GM19455 (cell line): ENCODE data around the gene SLC9A6.
"Not testable (repeated sequence)": the region's sequence is repeated elsewhere in the genome, so short reads cannot be mapped to it uniquely, and the experiment has no call there.

Experiments
- ATAC-seq: cut with Tn5 transposase; IDR thresholded peaks from one replicate; pipeline ENCODE4 v1.9.1; 2021; ENCODE audit not compliant: unreplicated experiment

SLC9A6 gene

GRCh38 chrX:136061696-136062095 lies 76.5 kb downstream of the SLC9A6 start:
- no peak for ATAC-seq

GRCh38 chrX:136063340-136064079 lies 78.3 kb downstream of the SLC9A6 start:
- no peak for ATAC-seq

- ATAC-seq, result no peak
Observed at GRCh38 chrX:136064661-136065043, 79.4 kb downstream of the SLC9A6 start.

GRCh38 chrX:136065044-136065671 lies 79.9 kb downstream of the SLC9A6 start:
- no peak for ATAC-seq

- ATAC-seq, result no peak
Observed at GRCh38 chrX:136067097-136067496, 81.9 kb downstream of the SLC9A6 start.

- no peak for ATAC-seq
Observed at GRCh38 chrX:136067966-136068365, 82.7 kb downstream of the SLC9A6 start.

GRCh38 chrX:136076942-136077341 lies 91.7 kb downstream of the SLC9A6 start:
- ATAC-seq, result no peak

- ATAC-seq, result no peak
Observed at GRCh38 chrX:136080766-136081165, 95.5 kb downstream of the SLC9A6 start.

- no peak for ATAC-seq
Observed at GRCh38 chrX:136086521-136086920, 101.3 kb downstream of the SLC9A6 start.

GRCh38 chrX:136091898-136092297 lies 106.7 kb downstream of the SLC9A6 start:
- not testable (repeated sequence) for ATAC-seq

- no peak for ATAC-seq
Observed at GRCh38 chrX:136094962-136095361, 109.7 kb downstream of the SLC9A6 start.
